Activated T-cell treated with anti-CD3 and anti-CD28 coated beads, Interleukin-2, amount 50 U/mL, for 72 hours (primary cell): Measurements from ENCODE around the gene MAML3. TPM values are rescaled to one million over a fixed set of nuclear protein-coding genes. Genes with fewer than 3 reads are reported as not detected.

Experiments used
- ATAC-seq, 2 donors: fragments of 150-1000 bp; cut with Tn5 transposase; replicated peaks in 1 of 2; 2 replicates each; pipeline ENCODE4 v1.10.0; 2021; ENCODE audit warnings: moderate library complexity in 2 of 2, mild to moderate bottlenecking in 1 of 2
- DNase-seq, 2 donors: peaks; one replicate each; pipeline ENCODE4 v3.0.0; 2021 to 2022; ENCODE audit warnings: mixed read lengths in 1 of 2
- H3K27ac Mint-ChIP-seq: one replicate; pipeline ENCODE4 v1.8.0; 2022; ENCODE audit warnings: mild to moderate bottlenecking, moderate library complexity, mixed read lengths
- H3K27me3 Mint-ChIP-seq: one replicate; pipeline ENCODE4 v1.8.0; 2022; ENCODE audit warnings: low read depth, mixed read lengths
- H3K36me3 Mint-ChIP-seq, 2 donors: one replicate each; pipeline ENCODE4 v1.8.0; 2022; ENCODE audit warnings: mixed read lengths in 2 of 2, mild to moderate bottlenecking in 1 of 2; ENCODE audit not compliant: insufficient read depth in 2 of 2
- H3K4me1 Mint-ChIP-seq: one replicate; pipeline ENCODE4 v1.8.0; 2022; ENCODE audit warnings: low read depth, mixed read lengths
- H3K4me3 Mint-ChIP-seq, 2 donors: one replicate each; pipeline ENCODE4 v1.8.0; 2022; ENCODE audit warnings: mild to moderate bottlenecking in 2 of 2, mixed read lengths in 2 of 2, moderate library complexity in 2 of 2
- H3K9me3 Mint-ChIP-seq, 2 donors: one replicate each; pipeline ENCODE4 v1.8.0; 2022; ENCODE audit warnings: mixed read lengths in 2 of 2
- total RNA-seq, 2 donors: library from RNA; stranded (reverse); gene quantifications; one replicate each; pipeline ENCODE4 v1.2.3, GENCODE V29; 2022

Gene MAML3
- total RNA-seq, 2 donors from 2014 or later: 5.3 to 5.5 TPM

DNA sequence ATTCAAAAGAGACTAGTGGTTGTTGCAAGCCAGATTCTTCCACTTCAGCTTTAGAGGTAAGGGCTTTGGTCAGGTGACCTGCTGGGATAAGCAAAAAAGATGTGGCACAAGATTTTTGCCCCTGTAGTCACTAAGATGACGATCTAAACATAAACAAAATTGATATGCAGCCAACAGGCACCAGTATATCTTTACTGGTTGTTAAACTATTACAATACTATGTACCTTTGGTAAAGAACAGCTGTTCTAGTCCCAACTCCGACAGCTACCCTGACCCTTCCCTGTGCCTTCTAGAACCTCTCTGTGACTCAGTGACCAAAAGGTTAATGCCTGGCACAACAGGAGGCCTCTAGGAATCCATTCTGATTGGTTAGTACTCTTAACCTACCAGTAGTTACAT lies 428.7 kb downstream of the MAML3 start:
- ATAC-seq (no peak), DNase-seq (no peak)
- no peaks in the 10 kb centered on the region for H3K36me3 Mint-ChIP-seq
- no peak overlapping the region for H3K27ac Mint-ChIP-seq
- no peak overlapping the region for H3K4me3 Mint-ChIP-seq
- no peaks in the 10 kb centered on the region for H3K27me3 Mint-ChIP-seq
- H3K4me1 Mint-ChIP-seq: no peaks in the 10 kb centered on the region
- no peaks in the 10 kb centered on the region for H3K9me3 Mint-ChIP-seq

DNA sequence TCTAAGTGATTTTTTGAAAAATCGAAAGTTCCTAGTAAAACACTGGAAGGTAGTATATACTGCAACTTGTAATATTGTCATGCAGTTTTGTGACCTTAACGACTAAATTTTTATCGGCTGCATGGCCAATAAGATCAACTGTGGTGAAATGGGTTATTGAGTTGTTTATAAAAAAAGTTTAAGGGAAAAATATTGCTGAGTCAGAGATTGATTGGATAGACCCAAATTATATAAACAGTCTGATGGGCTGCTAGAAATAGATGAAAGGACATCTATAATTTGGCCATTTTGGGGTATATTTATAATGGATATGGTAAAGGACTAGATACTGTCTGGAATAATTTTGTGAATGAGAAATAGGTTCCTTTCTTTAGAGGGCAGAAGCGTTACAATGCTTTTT lies 432.2 kb downstream of the MAML3 start:
- ATAC-seq (no peak), DNase-seq (no peak)
- Mint-ChIP-seq H3K27me3 (no peaks in the 10 kb centered on the region), H3K4me3 (no peak overlapping the region), H3K9me3 (no peaks in the 10 kb centered on the region), H3K36me3 (no peaks in the 10 kb centered on the region), H3K4me1 (no peaks in the 10 kb centered on the region), H3K27ac (no peak overlapping the region)

DNA sequence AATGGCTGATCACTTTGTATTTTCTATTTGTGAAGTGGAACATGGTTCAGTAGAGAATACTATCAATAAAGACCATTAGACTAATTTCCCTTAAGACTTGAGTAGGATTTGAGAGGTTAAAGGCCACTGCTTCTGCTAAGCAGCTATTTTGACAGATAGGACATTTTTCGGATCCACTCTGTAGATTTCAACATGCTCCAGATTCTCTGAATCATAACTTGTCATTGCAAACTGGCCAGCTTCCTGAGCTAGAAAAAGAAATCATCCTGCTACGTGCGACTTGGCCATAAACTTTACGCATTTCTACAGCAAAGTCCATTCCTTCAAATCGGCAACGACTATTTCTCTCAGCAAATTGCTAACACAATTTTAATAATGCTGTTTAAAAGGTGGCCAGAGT lies 433.2 kb downstream of the MAML3 start:
- Mint-ChIP-seq H3K4me3 (no peak overlapping the region), H3K27ac (no peak overlapping the region), H3K27me3 (no peaks in the 10 kb centered on the region), H3K4me1 (no peaks in the 10 kb centered on the region), H3K9me3 (no peaks in the 10 kb centered on the region), H3K36me3 (no peaks in the 10 kb centered on the region)
- no peak for DNase-seq
- no peak for ATAC-seq

DNA sequence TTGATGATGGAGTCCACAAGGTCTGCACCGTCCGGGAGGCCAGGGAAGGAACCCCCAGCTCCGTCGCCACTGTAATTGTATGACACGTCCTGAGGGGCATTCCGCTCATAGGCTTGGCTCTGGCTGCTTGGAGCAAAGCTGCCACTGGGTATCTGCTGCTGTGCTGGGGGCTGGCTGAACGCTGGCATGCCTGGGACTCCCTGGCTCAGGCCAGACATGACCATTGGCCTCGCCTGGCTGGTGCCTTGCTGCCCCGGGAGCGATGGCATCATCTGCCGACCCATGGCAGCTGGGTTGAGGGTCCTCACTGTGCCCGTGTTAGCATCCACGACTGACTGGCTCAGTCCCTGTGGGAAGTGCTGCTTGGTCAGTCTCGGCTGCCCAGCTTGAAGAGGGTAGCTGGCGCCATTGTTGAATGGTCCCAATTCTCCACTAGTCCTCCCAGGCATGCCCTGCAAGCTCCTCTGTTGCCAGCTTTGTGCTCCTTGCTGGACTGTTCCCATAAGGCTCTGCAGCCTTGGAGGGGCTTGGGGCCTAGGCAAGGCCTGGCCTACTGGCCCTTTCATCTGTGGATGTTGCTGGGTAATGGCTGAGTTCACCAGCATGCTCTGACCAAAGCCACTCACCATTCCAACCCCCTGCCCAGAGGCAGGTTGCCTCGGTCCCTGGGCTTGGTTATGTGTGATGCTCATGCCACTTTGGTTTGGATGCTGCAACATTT lies 434.4 kb downstream of the MAML3 start:
- H3K36me3 Mint-ChIP-seq: no peaks in the 10 kb centered on the region
- DNase-seq (no peak), ATAC-seq (no peak)
- H3K4me3 Mint-ChIP-seq: no peak overlapping the region
- H3K9me3 Mint-ChIP-seq: no peaks in the 10 kb centered on the region
- no peak overlapping the region for H3K27ac Mint-ChIP-seq
- H3K27me3 Mint-ChIP-seq: no peaks in the 10 kb centered on the region
- no peaks in the 10 kb centered on the region for H3K4me1 Mint-ChIP-seq

DNA sequence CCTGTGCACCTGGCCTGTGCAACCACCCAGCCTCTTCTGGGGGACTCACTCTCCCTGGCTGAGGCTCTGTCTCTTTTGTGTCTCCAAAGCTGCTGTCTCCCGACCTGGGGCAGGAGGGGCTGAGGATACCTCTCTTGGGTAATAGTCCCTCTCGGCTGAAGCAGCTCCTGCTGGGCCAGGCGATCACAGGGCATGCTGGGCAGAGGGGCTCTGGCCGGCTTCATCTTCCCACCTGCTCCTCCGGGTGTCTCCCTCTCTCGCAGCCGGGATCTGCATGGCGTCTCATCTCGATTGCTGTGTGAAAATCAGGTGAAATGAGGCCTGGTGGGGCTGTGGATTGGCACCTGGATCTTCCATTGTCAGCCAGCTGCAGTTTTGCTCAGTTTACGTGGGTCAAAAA lies 435.2 kb downstream of the MAML3 start:
- Mint-ChIP-seq H3K9me3 (no peaks in the 10 kb centered on the region), H3K27ac (no peak overlapping the region), H3K4me1 (no peaks in the 10 kb centered on the region), H3K27me3 (no peaks in the 10 kb centered on the region), H3K36me3 (no peaks in the 10 kb centered on the region), H3K4me3 (no peak overlapping the region)
- no peak for ATAC-seq
- no peak for DNase-seq

DNA sequence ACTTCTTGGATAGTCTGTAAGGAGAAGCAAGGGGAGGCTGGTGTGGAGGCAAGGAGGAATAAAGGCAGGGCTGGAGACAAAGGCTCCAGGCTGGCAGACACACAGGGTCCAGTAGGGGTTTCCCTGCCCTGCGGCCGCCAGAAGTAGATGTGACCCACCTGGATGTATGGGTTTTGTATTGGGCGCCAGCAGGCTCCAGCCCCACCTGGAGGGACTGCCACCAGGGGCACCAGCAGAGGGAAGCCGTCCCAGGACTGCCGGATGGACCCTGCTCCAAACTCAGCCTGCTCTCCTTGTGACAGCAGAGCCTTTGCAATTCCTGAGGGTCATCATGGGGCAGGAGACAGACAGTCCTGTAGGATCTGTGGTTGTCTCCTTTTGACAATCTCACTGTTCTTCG lies 435.6 kb downstream of the MAML3 start:
- Mint-ChIP-seq H3K27ac (no peak overlapping the region), H3K27me3 (no peaks in the 10 kb centered on the region), H3K4me1 (no peaks in the 10 kb centered on the region), H3K9me3 (no peaks in the 10 kb centered on the region), H3K4me3 (no peak overlapping the region), H3K36me3 (no peaks in the 10 kb centered on the region)
- DNase-seq: no peak
- no peak for ATAC-seq

DNA sequence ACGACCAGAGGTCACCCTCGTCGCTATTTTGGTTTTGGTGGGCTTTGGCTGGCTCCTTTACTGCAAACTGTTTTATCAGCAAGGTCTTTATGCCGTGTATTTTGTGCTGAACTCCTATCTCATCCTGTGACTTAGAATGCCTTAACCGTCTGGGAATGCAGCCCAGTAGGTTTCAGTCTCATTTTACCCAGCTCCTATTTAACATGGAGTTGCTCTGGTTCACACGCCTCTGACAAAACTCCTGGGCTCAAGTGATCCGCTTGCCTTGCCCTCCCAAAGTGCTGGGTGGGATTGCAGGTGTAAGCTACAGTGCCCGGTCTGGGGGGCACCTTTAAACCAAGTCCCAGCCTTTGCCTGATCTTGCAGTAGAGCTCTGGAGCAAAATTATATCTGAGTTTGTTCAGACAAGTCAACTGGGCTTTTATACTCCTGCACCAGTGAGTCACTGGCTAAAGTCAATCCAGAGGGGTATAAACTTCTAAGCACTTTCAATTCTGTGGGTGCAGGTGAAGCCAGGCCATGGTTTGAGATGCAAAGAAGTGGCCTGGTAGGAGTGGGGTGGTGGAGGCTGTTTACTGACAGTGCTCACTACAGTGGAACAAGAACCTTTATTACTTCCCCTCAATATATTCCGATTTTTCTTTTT lies 438.1 kb downstream of the MAML3 start:
- H3K4me1 Mint-ChIP-seq: no peaks in the 10 kb centered on the region
- H3K27me3 Mint-ChIP-seq: no peaks in the 10 kb centered on the region
- no peaks in the 10 kb centered on the region for H3K9me3 Mint-ChIP-seq
- H3K36me3 Mint-ChIP-seq: no peaks in the 10 kb centered on the region
- no peak overlapping the region for H3K27ac Mint-ChIP-seq
- no peak overlapping the region for H3K4me3 Mint-ChIP-seq
- ATAC-seq (no peak), DNase-seq (no peak)

DNA sequence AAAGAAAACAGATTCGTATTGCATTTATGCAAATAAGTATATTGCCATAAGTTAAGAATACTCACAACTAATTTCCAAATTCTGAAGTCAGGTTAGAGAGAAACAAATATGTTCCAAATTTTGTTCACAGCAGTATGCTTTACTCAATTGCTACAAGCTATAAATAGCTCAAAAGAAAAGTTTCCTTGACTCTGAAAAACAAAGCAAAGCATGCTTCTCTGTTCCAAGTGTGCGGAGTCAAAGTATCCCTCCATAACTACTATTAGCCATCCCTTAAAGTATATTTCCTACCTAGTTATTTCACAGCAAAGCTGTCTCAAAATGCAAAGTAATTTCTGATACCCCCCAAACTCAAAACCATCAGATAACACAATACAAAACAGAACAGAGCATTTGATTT lies 441.1 kb downstream of the MAML3 start:
- H3K27me3 Mint-ChIP-seq: no peaks in the 10 kb centered on the region
- ATAC-seq: no peak
- H3K27ac Mint-ChIP-seq: no peak overlapping the region

DNA sequence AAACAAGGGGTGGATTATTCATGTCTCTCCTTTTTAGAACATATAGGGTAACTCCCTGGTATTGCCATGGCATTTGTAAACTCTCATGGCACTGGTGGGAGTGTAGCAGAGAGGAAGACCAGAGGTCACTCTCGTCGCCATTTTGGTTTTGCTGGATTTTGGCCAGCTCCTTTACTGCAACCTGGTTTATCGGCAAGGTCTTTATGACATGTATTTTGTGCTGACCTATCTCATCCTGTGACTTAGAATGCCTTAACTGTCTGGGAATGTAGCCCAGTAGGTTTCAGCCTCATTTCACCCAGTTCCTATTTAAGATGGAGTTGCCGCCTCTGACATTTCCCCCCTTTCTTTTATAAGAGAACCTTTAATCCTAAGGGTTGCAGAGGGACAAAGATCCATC lies 442.5 kb downstream of the MAML3 start:
- peaks cover 0 to 9% of the 10 kb centered on the region in 2 donors for H3K36me3 Mint-ChIP-seq
- no peaks in the 10 kb centered on the region for H3K27me3 Mint-ChIP-seq
- DNase-seq: no peak
- no peak overlapping the region for H3K27ac Mint-ChIP-seq
- peaks cover 0 to 2% of the 10 kb centered on the region in 2 donors for H3K9me3 Mint-ChIP-seq
- no peak for ATAC-seq
- no peak overlapping the region for H3K4me3 Mint-ChIP-seq
- no peaks in the 10 kb centered on the region for H3K4me1 Mint-ChIP-seq

More for the DNA sequence above, 441.1 kb downstream of the MAML3 start:
- Mint-ChIP-seq H3K36me3 (peaks cover 0 to 9% of the 10 kb centered on the region in 2 donors), H3K4me1 (no peaks in the 10 kb centered on the region), H3K9me3 (peaks cover 0 to 1% of the 10 kb centered on the region in 2 donors), H3K4me3 (no peak overlapping the region)
- DNase-seq: no peak

DNA sequence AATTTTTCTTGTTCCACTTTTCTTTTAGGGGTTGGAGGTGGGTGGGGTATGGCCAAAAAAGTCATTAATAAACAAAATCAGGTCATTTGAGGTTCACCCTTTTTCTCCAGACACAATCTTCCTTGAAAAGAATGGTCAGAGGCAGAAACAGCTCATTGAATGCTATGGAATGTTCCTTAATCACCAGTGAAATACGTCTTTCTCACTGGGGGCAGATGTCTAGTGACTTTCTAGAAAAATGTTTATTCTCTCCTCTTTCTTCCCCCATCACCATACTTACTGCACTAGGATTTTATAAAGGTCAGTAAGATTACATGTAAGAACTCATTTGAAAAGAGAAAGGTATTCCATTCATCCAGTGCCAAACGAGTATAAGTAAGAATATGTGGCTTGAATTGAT lies 443.9 kb downstream of the MAML3 start:
- no peak for ATAC-seq
- H3K36me3 Mint-ChIP-seq: peaks cover 0 to 9% of the 10 kb centered on the region in 2 donors
- H3K27me3 Mint-ChIP-seq: no peaks in the 10 kb centered on the region

DNA sequence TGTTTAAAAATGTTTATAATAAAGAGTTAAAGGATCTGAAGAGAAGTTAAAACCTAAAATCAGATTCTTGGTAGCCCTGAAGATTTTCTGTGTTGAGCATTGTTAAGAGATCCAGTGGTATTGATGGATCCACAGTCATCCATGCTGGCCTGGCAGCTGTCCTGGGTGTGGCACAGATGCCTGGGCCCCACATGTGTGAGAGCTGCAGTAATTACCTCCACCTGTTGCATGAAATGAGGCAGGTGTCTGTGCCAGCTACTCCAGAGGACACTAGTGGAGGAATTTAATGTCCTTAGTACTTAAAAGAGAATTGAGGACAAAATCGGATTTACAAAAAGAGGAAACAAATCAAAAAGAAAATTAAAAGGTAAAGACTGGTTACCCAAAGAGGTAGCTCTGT lies 444.3 kb downstream of the MAML3 start:
- DNase-seq (no peak), ATAC-seq (no peak)
- Mint-ChIP-seq H3K4me3 (no peak overlapping the region), H3K9me3 (peaks cover 0 to 2% of the 10 kb centered on the region in 2 donors), H3K27ac (no peak overlapping the region), H3K36me3 (peaks cover 0 to 9% of the 10 kb centered on the region in 2 donors), H3K4me1 (no peaks in the 10 kb centered on the region), H3K27me3 (no peaks in the 10 kb centered on the region)

More for the DNA sequence above, 443.9 kb downstream of the MAML3 start:
- no peak overlapping the region for H3K4me3 Mint-ChIP-seq
- H3K27ac Mint-ChIP-seq: no peak overlapping the region
- H3K9me3 Mint-ChIP-seq: peaks cover 0 to 2% of the 10 kb centered on the region in 2 donors
- no peak for DNase-seq
- H3K4me1 Mint-ChIP-seq: no peaks in the 10 kb centered on the region

DNA sequence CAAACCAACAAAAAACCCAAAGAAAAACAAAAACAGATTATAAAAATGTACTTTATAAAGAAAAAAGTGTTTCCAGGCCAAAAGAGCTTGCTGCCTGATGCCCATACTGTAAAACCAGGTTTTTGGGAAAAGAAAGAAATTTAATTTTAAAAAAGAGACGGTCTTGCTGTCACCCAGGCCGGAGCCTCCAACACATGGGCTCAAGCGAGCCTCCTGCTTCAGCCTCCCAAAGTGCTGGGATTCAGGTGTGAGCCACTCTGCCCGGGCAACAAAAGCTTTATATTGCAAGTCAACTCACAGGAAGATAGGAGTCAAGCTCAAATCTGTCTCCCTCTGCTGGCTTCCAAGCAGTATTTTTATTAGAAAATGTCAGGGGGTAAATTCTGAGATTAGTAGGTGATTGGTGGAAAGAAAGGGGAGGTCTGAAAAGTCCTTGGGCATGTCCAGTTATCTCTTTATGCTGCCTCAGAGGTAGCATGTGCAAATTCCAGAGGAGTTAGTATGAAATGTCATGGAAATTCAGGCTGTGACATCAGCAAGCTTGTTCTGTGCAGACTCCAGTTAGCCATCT lies 449.0 kb downstream of the MAML3 start:
- no peak overlapping the region for H3K27ac Mint-ChIP-seq
- H3K4me3 Mint-ChIP-seq: no peak overlapping the region
- peaks cover 0 to 12% of the 10 kb centered on the region in 2 donors for H3K36me3 Mint-ChIP-seq
- no peak for DNase-seq
- no peaks in the 10 kb centered on the region for H3K27me3 Mint-ChIP-seq
- peaks cover 0 to 2% of the 10 kb centered on the region in 2 donors for H3K9me3 Mint-ChIP-seq
- H3K4me1 Mint-ChIP-seq: no peaks in the 10 kb centered on the region
- ATAC-seq: no peak

DNA sequence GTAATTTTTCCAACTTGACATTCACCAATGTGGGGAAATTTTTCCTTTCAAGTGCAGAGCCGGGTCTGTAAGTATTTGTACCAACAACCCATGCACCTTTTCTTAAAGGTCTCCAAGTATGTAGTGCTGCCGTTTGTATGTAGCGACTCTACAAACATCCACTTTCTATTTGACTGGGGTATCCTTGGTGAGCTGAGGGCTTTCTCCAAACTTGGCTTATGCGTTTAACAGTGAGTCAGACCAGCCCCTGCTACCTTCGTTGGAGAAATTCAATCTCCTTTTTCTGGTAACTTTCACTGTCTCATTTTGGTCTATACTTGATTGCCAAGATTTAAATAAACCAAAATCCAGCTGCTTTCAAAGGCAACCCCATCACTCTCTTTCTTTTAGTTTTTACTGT lies 453.4 kb downstream of the MAML3 start:
- no peaks in the 10 kb centered on the region for H3K4me1 Mint-ChIP-seq
- peaks cover 1 to 8% of the 10 kb centered on the region in 2 donors for H3K36me3 Mint-ChIP-seq
- H3K27me3 Mint-ChIP-seq: no peaks in the 10 kb centered on the region
- H3K9me3 Mint-ChIP-seq: no peaks in the 10 kb centered on the region
- H3K4me3 Mint-ChIP-seq: no peak overlapping the region
- peak overlapping the region; percentile 52 for H3K27ac Mint-ChIP-seq
- no peak for DNase-seq
- ATAC-seq: peak; percentile 51 to 93
